Natural killer cell (primary cell): ENCODE results near the gene EXOC3L4. TPM values are rescaled to one million over a fixed set of nuclear protein-coding genes. Genes with fewer than 3 reads are reported as not detected.

ENCODE experiments used
- ATAC-seq, 3 donors: fragments of 150-1000 bp in 2 of 3; fragments of 200-7000 bp in 1 of 3; cut with Tn5 transposase; 1 replicate in 1 of 3; 2 replicates in 2 of 3; pipeline ENCODE4 v1.10.0; 2021; ENCODE audit warnings: mild to moderate bottlenecking in 2 of 3, moderate library complexity in 2 of 3
- DNase-seq, 2 donors: peaks; one replicate each; pipeline versions ENCODE4 v3.0.0 to v3.0.0-alpha.2; 2013 to 2021; ENCODE audit warnings: mixed read lengths in 1 of 2
- H3K27ac ChIP-seq: one replicate; pipeline ENCODE4 v1.5.1; 2013; ENCODE audit warnings: mild to moderate bottlenecking, low read length
- H3K27me3 ChIP-seq: one replicate; pipeline ENCODE4 v1.6.1; 2013; ENCODE audit warnings: low read length; ENCODE audit not compliant: control insufficient read depth, insufficient read depth
- H3K36me3 ChIP-seq: one replicate; pipeline ENCODE4 v1.6.1; 2013; ENCODE audit warnings: low read length; ENCODE audit not compliant: control insufficient read depth, insufficient read depth
- H3K4me1 ChIP-seq: one replicate; pipeline ENCODE4 v1.6.1; 2013; ENCODE audit warnings: low read length; ENCODE audit not compliant: control insufficient read depth, insufficient read depth
- H3K4me3 ChIP-seq: one replicate; pipeline ENCODE4 v1.5.1; 2013; ENCODE audit warnings: low read length
- H3K9me3 ChIP-seq: one replicate; pipeline ENCODE4 v1.6.1; 2013; ENCODE audit warnings: low read length; ENCODE audit not compliant: control insufficient read depth, insufficient read depth
- H3K27ac Mint-ChIP-seq, 2 donors: one replicate each; pipeline ENCODE4 v1.8.0; 2022; ENCODE audit warnings: mild to moderate bottlenecking in 2 of 2, mixed read lengths in 2 of 2, moderate library complexity in 1 of 2
- H3K27me3 Mint-ChIP-seq, 2 donors: one replicate each; pipeline ENCODE4 v1.8.0; 2022; ENCODE audit warnings: low read depth in 2 of 2, mixed read lengths in 2 of 2
- H3K36me3 Mint-ChIP-seq: one replicate; pipeline ENCODE4 v1.8.0; 2022; ENCODE audit warnings: mixed read lengths
- H3K4me1 Mint-ChIP-seq, 2 donors: one replicate each; pipeline ENCODE4 v1.8.0; 2022; ENCODE audit warnings: mixed read lengths in 2 of 2
- H3K4me3 Mint-ChIP-seq: one replicate; pipeline ENCODE4 v1.8.0; 2022; ENCODE audit warnings: mild to moderate bottlenecking, moderate library complexity, mixed read lengths
- H3K9me3 Mint-ChIP-seq, 2 donors: one replicate each; pipeline ENCODE4 v1.8.0; 2022; ENCODE audit warnings: mixed read lengths in 2 of 2
- CTCF ChIP-seq: fragments of 200-600 bp; IDR thresholded peaks from one replicate; pipeline ENCODE4 v1.8.0; 2022; ENCODE audit warnings: antibody characterized with exemption
- WGBS: methylation state at CpG from one replicate; pipeline ENCODE4 v1.1.7; 2013; ENCODE audit warnings: missing lambda C conversion rate; ENCODE audit not compliant: insufficient coverage; 5-methylcytosine and 5-hydroxymethylcytosine counted together
- intact Hi-C: fragments of 100-400 bp; cut with micrococcal nuclease; formaldehyde crosslinking; loops from one replicate; pipeline ENCODE4 v1.14.2; 2022
- total RNA-seq, 4 donors: library from RNA; stranded (reverse); fragments of 120-200 nt in 1 of 4; gene quantifications; one replicate each; pipeline versions ENCODE4 v1.2.3 to v1.2.4, GENCODE V29; 2013 to 2022

Gene EXOC3L4
- total RNA-seq, 3 donors from 2014 or later (not counting 1 experiment from before 2014, with no cell fraction given) = not detected

- Mint-ChIP-seq H3K27ac (no peak overlapping the region), H3K4me1 (peaks cover 6 to 7% of the 10 kb centered on the region in 2 donors), H3K36me3 (no peaks in the 10 kb centered on the region), H3K9me3 (no peaks in the 10 kb centered on the region), H3K27me3 (peaks cover 10 to 11% of the 10 kb centered on the region in 2 donors), H3K4me3 (no peak overlapping the region)
- Histone ChIP-seq H3K27ac (no peak overlapping the region), H3K4me1 (peaks cover 29% of the 10 kb centered on the region), H3K4me3 (no peak overlapping the region), H3K27me3 (peaks cover 7% of the 10 kb centered on the region), H3K36me3 (no peaks in the 10 kb centered on the region), H3K9me3 (no peaks in the 10 kb centered on the region)
- 38% methylated on average over 7 of the region's 9 CpGs for WGBS
- intact Hi-C loops = no loop called here
- peak in 2 of 3 donors; percentile 55 to 74 for ATAC-seq
- DNase-seq = peak in 1 of 2 donors; percentile 23
- no peak for TF ChIP-seq CTCF
Observed at GRCh38 chr14:103108749-103109207, 14.3 kb downstream of the EXOC3L4 start.

GRCh38 chr14:103109535-103110441 is 15.3 kb downstream of the EXOC3L4 start:
- H3K9me3 ChIP-seq = no peaks in the 10 kb centered on the region
- H3K9me3 Mint-ChIP-seq = no peaks in the 10 kb centered on the region
- H3K36me3 Mint-ChIP-seq = no peaks in the 10 kb centered on the region
- no peak overlapping the region for H3K27ac Mint-ChIP-seq
- intact Hi-C loops = no loop called here
- H3K4me3 Mint-ChIP-seq = no peak overlapping the region
- H3K27me3 ChIP-seq = peaks cover 1% of the 10 kb centered on the region
- ATAC-seq (no peak), DNase-seq (no peak)
- H3K4me3 ChIP-seq = no peak overlapping the region
- H3K4me1 Mint-ChIP-seq = peaks cover 7% of the 10 kb centered on the region in 2 donors
- peaks cover 27% of the 10 kb centered on the region for H3K4me1 ChIP-seq
- no peak for TF ChIP-seq CTCF
- peaks cover 10% of the 10 kb centered on the region in 2 donors for H3K27me3 Mint-ChIP-seq
- no peak overlapping the region for H3K27ac ChIP-seq
- WGBS = 80% methylated on average over 32 of the region's 32 CpGs
- no peaks in the 10 kb centered on the region for H3K36me3 ChIP-seq

GRCh38 chr14:103110681-103111231 is 16.2 kb downstream of the EXOC3L4 start:
- H3K4me1 Mint-ChIP-seq = peaks cover 5 to 6% of the 10 kb centered on the region in 2 donors
- H3K9me3 Mint-ChIP-seq = no peaks in the 10 kb centered on the region
- ATAC-seq (no peak), DNase-seq (no peak)
- Histone ChIP-seq H3K36me3 (no peaks in the 10 kb centered on the region), H3K27me3 (no peaks in the 10 kb centered on the region), H3K4me3 (no peak overlapping the region), H3K27ac (no peak overlapping the region), H3K4me1 (peaks cover 19% of the 10 kb centered on the region), H3K9me3 (no peaks in the 10 kb centered on the region)
- no peak for TF ChIP-seq CTCF
- H3K27ac Mint-ChIP-seq = no peak overlapping the region
- H3K4me3 Mint-ChIP-seq = no peak overlapping the region
- H3K36me3 Mint-ChIP-seq = no peaks in the 10 kb centered on the region
- peaks cover under 1% of the 10 kb centered on the region in 2 donors for H3K27me3 Mint-ChIP-seq
- 81% methylated on average over 14 of the region's 14 CpGs for WGBS
- intact Hi-C loops = no loop called here
